Bronchial epithelial cell (primary cell): ENCODE results near the gene PPP3CA. TPM values are rescaled to one million over a fixed set of nuclear protein-coding genes. Genes with fewer than 3 reads are reported as not detected.

ENCODE experiments used
- DNase-seq: peaks from one replicate; pipeline ENCODE4 v3.0.0-alpha.2; 2010; ENCODE audit warnings: low read depth
- FAIRE-seq: peaks from 2 replicates; lab custom pipeline; 2011; peaks lifted over from hg19 to GRCh38; lab: Jason Lieb, UNC
- H3K27me3 ChIP-seq: 2 replicates; pipeline ENCODE4 v1.5.1; 2011; ENCODE audit warnings: low read length; ENCODE audit not compliant: control insufficient read depth, insufficient read depth
- H3K36me3 ChIP-seq: 2 replicates; pipeline ENCODE4 v1.5.1; 2011; ENCODE audit warnings: low read length; ENCODE audit not compliant: control insufficient read depth, insufficient read depth
- H3K4me3 ChIP-seq: 2 replicates; pipeline ENCODE4 v1.5.1; 2011; ENCODE audit warnings: mild to moderate bottlenecking, low read depth, low read length, control low read depth
- total RNA-seq: library from RNA; depleted of rRNA; stranded (reverse); fragments of >200 nt; gene quantifications from 2 replicates; pipeline ENCODE4 v1.2.1, GENCODE V29; 2014
- TF ChIP-seq, protein P1 (sequence below): IDR thresholded peaks from 2 replicates; pipeline ENCODE4 v1.5.1; 2011; ENCODE audit warnings: mild to moderate bottlenecking, moderate library complexity, low read length, control low read depth, inconsistent platforms; ENCODE audit not compliant: insufficient read depth, severe bottlenecking

The PPP3CA gene
- total RNA-seq, 1 donor from 2014 or later = 48.2 TPM

DNA sequence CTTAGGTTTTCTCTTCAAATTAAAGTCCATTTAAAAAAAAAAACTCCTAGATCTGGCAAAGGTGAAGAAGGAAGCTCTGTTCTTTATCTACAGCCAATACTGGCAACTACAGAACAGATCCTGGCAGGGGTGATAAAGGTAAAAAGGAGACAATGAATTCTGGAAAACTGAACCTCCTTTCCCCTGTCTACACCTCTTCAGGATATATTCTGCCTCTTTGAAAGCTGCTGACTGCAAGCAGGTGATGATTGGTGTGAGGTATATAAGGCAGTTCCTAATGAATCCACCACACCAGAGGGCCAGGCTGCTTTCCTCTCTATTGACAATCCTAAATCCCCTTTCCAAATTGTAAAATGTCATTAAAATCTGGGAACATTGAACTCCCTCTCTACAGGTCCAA lies 370.1 kb downstream of the PPP3CA start:
- Histone ChIP-seq H3K27me3 (no peaks in the 10 kb centered on the region), H3K4me3 (no peak overlapping the region), H3K36me3 (no peaks in the 10 kb centered on the region)
- FAIRE-seq (no peak), DNase-seq (no peak)
- TF ChIP-seq, protein P1, sequence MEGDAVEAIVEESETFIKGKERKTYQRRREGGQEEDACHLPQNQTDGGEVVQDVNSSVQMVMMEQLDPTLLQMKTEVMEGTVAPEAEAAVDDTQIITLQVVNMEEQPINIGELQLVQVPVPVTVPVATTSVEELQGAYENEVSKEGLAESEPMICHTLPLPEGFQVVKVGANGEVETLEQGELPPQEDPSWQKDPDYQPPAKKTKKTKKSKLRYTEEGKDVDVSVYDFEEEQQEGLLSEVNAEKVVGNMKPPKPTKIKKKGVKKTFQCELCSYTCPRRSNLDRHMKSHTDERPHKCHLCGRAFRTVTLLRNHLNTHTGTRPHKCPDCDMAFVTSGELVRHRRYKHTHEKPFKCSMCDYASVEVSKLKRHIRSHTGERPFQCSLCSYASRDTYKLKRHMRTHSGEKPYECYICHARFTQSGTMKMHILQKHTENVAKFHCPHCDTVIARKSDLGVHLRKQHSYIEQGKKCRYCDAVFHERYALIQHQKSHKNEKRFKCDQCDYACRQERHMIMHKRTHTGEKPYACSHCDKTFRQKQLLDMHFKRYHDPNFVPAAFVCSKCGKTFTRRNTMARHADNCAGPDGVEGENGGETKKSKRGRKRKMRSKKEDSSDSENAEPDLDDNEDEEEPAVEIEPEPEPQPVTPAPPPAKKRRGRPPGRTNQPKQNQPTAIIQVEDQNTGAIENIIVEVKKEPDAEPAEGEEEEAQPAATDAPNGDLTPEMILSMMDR = no peak
